Measurements from ENCODE around the gene ARRDC1.

DNA sequence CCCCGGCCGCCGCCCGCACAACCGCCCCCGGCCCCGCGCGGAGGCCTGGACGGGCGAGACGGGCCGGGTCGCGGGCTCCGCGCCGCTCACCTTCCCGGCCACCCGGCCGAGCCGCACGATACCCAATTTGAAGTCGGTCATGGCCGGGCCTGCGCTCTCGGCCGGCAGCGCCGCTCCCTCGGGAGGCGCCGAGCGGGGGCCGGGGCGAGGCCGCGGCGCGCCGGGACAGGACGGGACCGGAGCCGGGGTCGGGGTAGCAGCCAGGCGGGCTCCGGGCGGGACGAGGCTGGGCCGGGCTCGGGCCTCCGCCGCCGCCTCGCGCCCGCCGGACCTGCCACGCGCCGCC is 15.4 kb upstream of the ARRDC1 start:
- TF ChIP-seq POLR2A (IDR thresholded peaks at IDR 0.05) (no peak), CTCF (IDR thresholded peaks at IDR 0.05) (no peak)
